Transverse colon (tissue), 4 donors: ENCODE data around the gene ABHD17A. TPM values are rescaled to one million over a fixed set of nuclear protein-coding genes. Genes with fewer than 3 reads are reported as not detected.

Source experiments
- DNase-seq: peaks from one replicate; pipeline ENCODE4 v3.0.0-alpha.2; 2019
- H3K27ac ChIP-seq, 4 donors: fragments of 200-600 bp; sonication (generic); 2 replicates each; pipeline ENCODE4 v1.5.1; 2016 to 2018; ENCODE audit warnings: inconsistent platforms in 4 of 4
- H3K27me3 ChIP-seq: fragments of 200-600 bp; sonication (generic); 2 replicates; pipeline ENCODE4 v1.5.1; 2017; ENCODE audit warnings: inconsistent platforms
- H3K36me3 ChIP-seq, 4 donors: fragments of 200-600 bp; sonication (generic); 2 replicates each; pipeline ENCODE4 v1.5.1; 2017 to 2019; ENCODE audit warnings: inconsistent platforms in 4 of 4
- H3K4me1 ChIP-seq, 4 donors: fragments of 200-600 bp; sonication (generic); 2 replicates each; pipeline ENCODE4 v1.5.1; 2017 to 2020; ENCODE audit warnings: inconsistent platforms in 4 of 4
- H3K4me3 ChIP-seq, 4 donors: fragments of 200-600 bp; sonication (generic); 1 replicate in 1 of 4; 2 replicates in 3 of 4; pipeline versions ENCODE4 v1.5.1 to v1.6.1; 2017 to 2019; ENCODE audit warnings: inconsistent platforms in 4 of 4
- H3K9me3 ChIP-seq, 2 donors: fragments of 200-600 bp; sonication (generic); 2 replicates each; pipeline ENCODE4 v1.5.1; 2017 to 2019; ENCODE audit warnings: inconsistent platforms in 2 of 2
- EP300 ChIP-seq: sonication (generic); formaldehyde crosslinking; IDR thresholded peaks from one replicate; pipeline ENCODE4 v1.6.1; 2017; ENCODE audit warnings: antibody characterized with exemption, low read depth
- POLR2A ChIP-seq: fragments of 450-650 bp; IDR thresholded peaks from one replicate; pipeline ENCODE4 v1.6.1; 2016; ENCODE audit warnings: antibody characterized with exemption, mild to moderate bottlenecking, moderate library complexity
- POLR2AphosphoS5 ChIP-seq, 3 donors: sonication (generic); formaldehyde crosslinking; IDR thresholded peaks; one replicate each; pipeline ENCODE4 v1.6.1; 2016; ENCODE audit warnings: antibody characterized with exemption in 3 of 3
- WGBS, 2 donors: methylation state at CpG; one replicate each; pipeline ENCODE4 v1.1.5; 2018; ENCODE audit warnings: low coverage in 1 of 2; 5-methylcytosine and 5-hydroxymethylcytosine counted together
- in situ Hi-C, 4 donors: fragments of 200-750 bp; cut with MboI; loops; one replicate each; pipeline versions ENCODE4 v1.15.0 to v1.15.1; 2017; ENCODE audit warnings: low sequenced_read_pairs in 3 of 4, low pct_ligation_motif_present in 1 of 4, low pct_unique_long_range_greater_than_20kb in 1 of 4
- intact Hi-C: fragments of 100-400 bp; cut with DNase I; formaldehyde crosslinking; loops from one replicate; pipeline ENCODE4 v1.15.1; 2023; ENCODE audit warnings: low total_unique reads
- total RNA-seq, 4 donors: library from RNA; depleted of rRNA; stranded (reverse); fragments of >200 nt; gene quantifications; one replicate each; pipeline ENCODE4 v1.1.0, GENCODE V29; 2016
- TF ChIP-seq, protein P1 (sequence below), 5 experiments: fragments of 200-600 bp in 3 of 5; fragments of 450-650 bp in 2 of 5; sonication (generic) in 3 of 5; IDR thresholded peaks; 1 replicate in 2 of 5; 2 replicates in 3 of 5; pipeline ENCODE4 v1.5.1; 2016 to 2017; ENCODE audit warnings: antibody characterized with exemption in 5 of 5, inconsistent platforms in 3 of 5, mild to moderate bottlenecking in 2 of 5, moderate library complexity in 1 of 5

The ABHD17A gene
- total RNA-seq, 4 donors from 2014 or later: 90.0 to 179 (median 140) TPM

- no peak for TF ChIP-seq EP300
- TF ChIP-seq, protein P1, sequence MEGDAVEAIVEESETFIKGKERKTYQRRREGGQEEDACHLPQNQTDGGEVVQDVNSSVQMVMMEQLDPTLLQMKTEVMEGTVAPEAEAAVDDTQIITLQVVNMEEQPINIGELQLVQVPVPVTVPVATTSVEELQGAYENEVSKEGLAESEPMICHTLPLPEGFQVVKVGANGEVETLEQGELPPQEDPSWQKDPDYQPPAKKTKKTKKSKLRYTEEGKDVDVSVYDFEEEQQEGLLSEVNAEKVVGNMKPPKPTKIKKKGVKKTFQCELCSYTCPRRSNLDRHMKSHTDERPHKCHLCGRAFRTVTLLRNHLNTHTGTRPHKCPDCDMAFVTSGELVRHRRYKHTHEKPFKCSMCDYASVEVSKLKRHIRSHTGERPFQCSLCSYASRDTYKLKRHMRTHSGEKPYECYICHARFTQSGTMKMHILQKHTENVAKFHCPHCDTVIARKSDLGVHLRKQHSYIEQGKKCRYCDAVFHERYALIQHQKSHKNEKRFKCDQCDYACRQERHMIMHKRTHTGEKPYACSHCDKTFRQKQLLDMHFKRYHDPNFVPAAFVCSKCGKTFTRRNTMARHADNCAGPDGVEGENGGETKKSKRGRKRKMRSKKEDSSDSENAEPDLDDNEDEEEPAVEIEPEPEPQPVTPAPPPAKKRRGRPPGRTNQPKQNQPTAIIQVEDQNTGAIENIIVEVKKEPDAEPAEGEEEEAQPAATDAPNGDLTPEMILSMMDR (IDR thresholded peaks at IDR 0.05): peak in 1 of 5 experiments; percentile 6
- TF ChIP-seq POLR2AphosphoS5 (IDR thresholded peaks at IDR 0.05): no peak
- TF ChIP-seq POLR2A: no peak
- peak overlapping the region in 2 of 4 donors; percentile 34 to 48 for H3K4me3 ChIP-seq
- H3K27me3 ChIP-seq: no peaks in the 10 kb centered on the region
- no peaks in the 10 kb centered on the region for H3K9me3 ChIP-seq
- intact Hi-C loops (no loop called here), in situ Hi-C loops (no loop called here)
- H3K27ac ChIP-seq: peak overlapping the region; percentile 88 to 92 (median 92)
- no peaks in the 10 kb centered on the region for H3K36me3 ChIP-seq
- peaks cover 11 to 62% (median 51%) of the 10 kb centered on the region in 4 donors for H3K4me1 ChIP-seq
- DNase-seq: no peak
- 74 to 76% methylated on average over 5 to 10 of the region's 10 CpGs for WGBS, 2 donors
Measured at GRCh38 chr19:1906985-1907562, 21.8 kb upstream of the ABHD17A start.

DNA sequence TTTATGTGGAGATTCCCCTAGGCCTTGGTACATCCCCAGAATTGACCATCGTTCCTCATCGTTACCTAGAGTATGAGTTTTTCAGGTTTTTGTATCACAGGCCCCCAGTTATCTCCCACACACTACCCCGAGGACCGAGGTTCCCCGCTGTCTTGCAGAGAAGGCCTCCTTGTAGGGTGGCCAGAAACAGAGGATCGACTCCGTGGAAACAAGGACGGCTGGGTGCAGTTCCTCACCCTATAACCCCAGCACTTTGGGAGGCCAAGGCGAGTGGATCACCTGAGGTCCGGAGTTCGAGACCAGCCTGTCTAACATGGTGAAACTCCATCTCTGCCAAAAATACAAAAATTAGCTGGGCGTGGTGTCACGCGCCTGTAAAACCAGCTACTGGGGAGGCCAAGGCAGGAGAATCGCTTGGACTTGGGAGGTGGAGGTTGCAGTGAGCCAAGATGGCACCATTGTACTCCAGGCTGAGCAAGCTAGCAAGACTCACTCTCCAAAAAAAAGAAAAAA is 20.6 kb upstream of the ABHD17A start:
- intact Hi-C loops: no loop called here
- 71 to 85% methylated on average over 4 to 15 of the region's 15 CpGs for WGBS, 2 donors
- peak overlapping the region; percentile 58 to 86 (median 74) for H3K4me3 ChIP-seq
- H3K9me3 ChIP-seq: no peaks in the 10 kb centered on the region
- TF ChIP-seq EP300 (no peak), POLR2A (no peak), POLR2AphosphoS5 (IDR thresholded peaks at IDR 0.05) (no peak)
- TF ChIP-seq, protein P1 (IDR thresholded peaks at IDR 0.05): no peak
- H3K4me1 ChIP-seq: peaks cover 11 to 56% (median 48%) of the 10 kb centered on the region in 4 donors
- in situ Hi-C loops: no loop called here
- no peaks in the 10 kb centered on the region for H3K27me3 ChIP-seq
- DNase-seq: no peak
- H3K36me3 ChIP-seq: no peaks in the 10 kb centered on the region
- H3K27ac ChIP-seq: peak overlapping the region; percentile 88 to 92 (median 92)

- intact Hi-C loops (no loop called here), in situ Hi-C loops (no loop called here)
- H3K36me3 ChIP-seq: no peaks in the 10 kb centered on the region
- H3K4me1 ChIP-seq: peaks cover 11 to 56% (median 48%) of the 10 kb centered on the region in 4 donors
- H3K27me3 ChIP-seq: no peaks in the 10 kb centered on the region
- DNase-seq: peak; percentile 99
- peak within 1 kb of the TSS; percentile 88 to 92 (median 92) for H3K27ac ChIP-seq
- peak within 1 kb of the TSS; percentile 58 to 86 (median 74) for H3K4me3 ChIP-seq
- no peaks in the 10 kb centered on the region for H3K9me3 ChIP-seq
- TF ChIP-seq EP300 (no peak), POLR2A (peak; percentile 91), POLR2AphosphoS5 (IDR thresholded peaks at IDR 0.05) (peak; percentile 81 to 95 (median 90))
- TF ChIP-seq, protein P1 (IDR thresholded peaks at IDR 0.05): peak in 1 of 5 experiments; percentile 30
- WGBS, 2 donors: 0% methylated on average over 41 of the region's 92 CpGs; no CpG with 5 or more reads in 1 of the 2 donors
Measured at GRCh38 chr19:1905110-1905862, 20.0 kb upstream of the ABHD17A start, which contains the start of the genes ADAT3 and SCAMP4. ADAT3 (plus strand) TSS chr19:1905399; CDS start chr19:1912048, 6,649 bp downstream. SCAMP4 (plus strand) TSS chr19:1905399; CDS start chr19:1915020, 9,621 bp downstream.

- H3K9me3 ChIP-seq: no peaks in the 10 kb centered on the region
Measured at GRCh38 chr19:1904860-1905109, 19.5 kb upstream of the ABHD17A start.

More at GRCh38 chr19:1904860-1905109, 19.5 kb upstream of the ABHD17A start:
- peak overlapping the region; percentile 88 to 92 (median 92) for H3K27ac ChIP-seq
- peaks cover 7 to 52% (median 46%) of the 10 kb centered on the region in 4 donors for H3K4me1 ChIP-seq
- in situ Hi-C loops: no loop called here
- intact Hi-C loops: no loop called here
- WGBS, 2 donors: 29% methylated on average over 8 of the region's 8 CpGs; no CpG with 5 or more reads in 1 of the 2 donors
- no peak for TF ChIP-seq EP300
- no peak for TF ChIP-seq POLR2A
- TF ChIP-seq POLR2AphosphoS5 (IDR thresholded peaks at IDR 0.05): no peak
- TF ChIP-seq, protein P1 (IDR thresholded peaks at IDR 0.05): no peak
- peak overlapping the region in 1 of 4 donors; percentile 86 for H3K4me3 ChIP-seq
- H3K27me3 ChIP-seq: no peaks in the 10 kb centered on the region
- no peaks in the 10 kb centered on the region for H3K36me3 ChIP-seq
- DNase-seq: no peak
